Measurements from ENCODE around the gene CMSS1. TPM values are rescaled to one million over a fixed set of nuclear protein-coding genes. Genes with fewer than 3 reads are reported as not detected.

CMSS1 gene
- total RNA-seq, 1 experiment from 2014 or later = 64.1 TPM

GRCh38 chr3:100019719-100020118 lies 202.1 kb downstream of the CMSS1 start:
- Histone ChIP-seq H4K20me1 (ENCODE audit: insufficient read depth) (no peaks in the 10 kb centered on the region), H3K4me1 (ENCODE audit: control insufficient read depth in 1 of 2, insufficient read depth in 2 of 2, low read length in 2 of 2) (no peaks in the 10 kb centered on the region), H2AFZ (ENCODE audit: low read depth, low read length, poor library complexity, severe bottlenecking) (no peak overlapping the region), H3K4me2 (ENCODE audit: low read length) (no peak overlapping the region), H3K9me2 (ENCODE audit: insufficient read depth) (no peaks in the 10 kb centered on the region), H3K27me3 (ENCODE audit: insufficient read depth, low read length) (no peaks in the 10 kb centered on the region), H3K36me3 (ENCODE audit: control insufficient read depth in 1 of 2, insufficient read depth in 2 of 2, low read length in 2 of 2) (no peaks in the 10 kb centered on the region), H3K9ac (ENCODE audit: low read length) (no peak overlapping the region), H3K9me3 (ENCODE audit: control insufficient read depth in 1 of 2, insufficient read depth in 1 of 2, low read depth in 1 of 2, low read length in 2 of 2) (no peaks in the 10 kb centered on the region), H3K4me3 (replicated peaks in 1 of 2; ENCODE audit: low read depth in 1 of 2, low read length in 2 of 2) (no peak overlapping the region), H3K79me2 (ENCODE audit: insufficient read depth, low read length) (no peaks in the 10 kb centered on the region), H3K27ac (ENCODE audit: low read depth, low read length) (no peak overlapping the region)
- CTCF ChIA-PET = no interaction called here
- DNase-seq (ENCODE audit: low read depth, low spot score) = no peak
- RAD21 ChIA-PET (ENCODE audit: low non-redundant PET in 1 of 2, low total read pairs in 2 of 2, uncharacterized antibody in 2 of 2, unreplicated experiment in 2 of 2) = no interaction called here
- intact Hi-C loops (cut with micrococcal nuclease) = no loop called here
- no peak for ATAC-seq
- POLR2A ChIA-PET = no interaction called here
- BruUV-seq (replicated peaks) = no TSS peak
- TF ChIP-seq POLR2A (IDR thresholded peaks at IDR 0.05; ENCODE audit: borderline replicate concordance, extremely low read depth, insufficient read depth, insufficient read length) (no peak), ELF1 (IDR thresholded peaks at IDR 0.05; ENCODE audit: borderline replicate concordance, low read depth) (no peak), JUND (IDR thresholded peaks at IDR 0.05) (no peak), SIN3A (IDR thresholded peaks at IDR 0.05; ENCODE audit: low read depth) (no peak), ZFX (IDR thresholded peaks at IDR 0.05) (no peak), ZNF274 (IDR thresholded peaks at IDR 0.05; ENCODE audit: low read depth, low read length) (no peak), POLR2AphosphoS5 (IDR thresholded peaks at IDR 0.05; ENCODE audit: low read depth, low read length) (no peak), ATF3 (IDR thresholded peaks at IDR 0.05) (no peak)

DNA sequence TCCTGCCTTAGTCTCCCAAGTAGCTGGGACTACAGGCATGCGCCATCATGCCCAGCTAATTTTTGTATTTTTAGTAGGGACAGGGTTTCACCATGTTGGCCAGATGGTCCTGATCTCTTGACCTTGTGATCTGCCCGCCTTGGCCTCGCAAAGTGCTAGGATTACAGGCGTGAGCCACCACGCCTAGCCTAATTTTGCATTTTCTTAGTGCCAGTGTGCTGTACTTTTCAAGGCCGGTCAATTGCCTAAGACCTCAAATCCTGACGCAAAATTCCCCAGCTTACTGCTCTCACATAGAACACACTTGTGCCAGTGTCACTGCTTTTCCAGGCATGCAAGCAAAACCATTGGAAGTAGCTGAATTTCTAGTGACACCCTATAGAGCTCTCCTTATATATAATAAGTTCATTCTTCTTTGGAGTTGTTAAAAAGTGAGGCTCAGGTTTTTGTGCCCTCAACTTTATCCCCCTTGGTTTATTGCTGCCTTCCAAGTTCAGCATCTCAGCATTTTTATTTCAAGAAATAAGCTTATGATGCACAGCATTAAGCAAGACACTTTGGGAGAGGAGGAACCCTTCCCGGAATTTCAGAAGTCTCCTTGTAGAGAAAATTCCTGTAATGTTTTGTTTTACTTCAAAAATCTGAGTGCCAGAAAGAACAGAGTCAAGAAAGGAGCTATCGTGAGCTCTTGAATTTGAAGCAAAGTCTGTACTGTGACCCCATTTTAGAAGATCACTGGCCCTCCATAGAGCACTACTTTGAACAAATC lies 203.4 kb downstream of the CMSS1 start:
- Histone ChIP-seq H2AFZ (ENCODE audit: low read depth, low read length, poor library complexity, severe bottlenecking) (no peak overlapping the region), H3K27me3 (ENCODE audit: insufficient read depth, low read length) (no peaks in the 10 kb centered on the region), H3K9me3 (ENCODE audit: control insufficient read depth in 1 of 2, insufficient read depth in 1 of 2, low read depth in 1 of 2, low read length in 2 of 2) (no peaks in the 10 kb centered on the region), H3K27ac (ENCODE audit: low read depth, low read length) (no peak overlapping the region), H3K9ac (ENCODE audit: low read length) (no peak overlapping the region), H3K9me2 (ENCODE audit: insufficient read depth) (no peaks in the 10 kb centered on the region), H3K36me3 (ENCODE audit: control insufficient read depth in 1 of 2, insufficient read depth in 2 of 2, low read length in 2 of 2) (no peaks in the 10 kb centered on the region), H3K79me2 (ENCODE audit: insufficient read depth, low read length) (no peaks in the 10 kb centered on the region), H3K4me3 (replicated peaks in 1 of 2; ENCODE audit: low read depth in 1 of 2, low read length in 2 of 2) (no peak overlapping the region), H3K4me1 (ENCODE audit: control insufficient read depth in 1 of 2, insufficient read depth in 2 of 2, low read length in 2 of 2) (no peaks in the 10 kb centered on the region), H4K20me1 (ENCODE audit: insufficient read depth) (no peaks in the 10 kb centered on the region), H3K4me2 (ENCODE audit: low read length) (no peak overlapping the region)
- no peak for TF ChIP-seq EZH2phosphoT487 (IDR thresholded peaks at IDR 0.05; ENCODE audit: borderline replicate concordance)
- no peak for TF ChIP-seq TCF7L2 (IDR thresholded peaks at IDR 0.05; ENCODE audit: borderline replicate concordance, extremely low read depth, insufficient read depth, insufficient read length)
- TF ChIP-seq YY1 (IDR thresholded peaks at IDR 0.05; ENCODE audit: extremely low read depth, insufficient replicate concordance, low read depth, low read length) = no peak
- no peak for TF ChIP-seq RAD21 (IDR thresholded peaks at IDR 0.05; ENCODE audit: low read depth)
- ChIA-PET POLR2A (no interaction called here), CTCF (no interaction called here), RAD21 (ENCODE audit: low non-redundant PET in 1 of 2, low total read pairs in 2 of 2, uncharacterized antibody in 2 of 2, unreplicated experiment in 2 of 2) (interaction anchor here in 1 of 2 experiments (0.6 kb wide), 1 partner anchor 1274 kb away, joined by 8 read pairs; no protein-coding TSS in a partner anchor)
- DNase-seq (ENCODE audit: low read depth, low spot score) (no peak), ATAC-seq (no peak)
- no TSS peak for BruUV-seq (replicated peaks)
- intact Hi-C loops (cut with micrococcal nuclease) = no loop called here
